GM21526 (cell line): Measurements from ENCODE around the gene FBXO44.

Source experiments
- ATAC-seq: cut with Tn5 transposase; IDR thresholded peaks from one replicate; pipeline ENCODE4 v1.9.1; 2021; ENCODE audit warnings: moderate library complexity; ENCODE audit not compliant: unreplicated experiment, low FRiP score

The FBXO44 gene

DNA sequence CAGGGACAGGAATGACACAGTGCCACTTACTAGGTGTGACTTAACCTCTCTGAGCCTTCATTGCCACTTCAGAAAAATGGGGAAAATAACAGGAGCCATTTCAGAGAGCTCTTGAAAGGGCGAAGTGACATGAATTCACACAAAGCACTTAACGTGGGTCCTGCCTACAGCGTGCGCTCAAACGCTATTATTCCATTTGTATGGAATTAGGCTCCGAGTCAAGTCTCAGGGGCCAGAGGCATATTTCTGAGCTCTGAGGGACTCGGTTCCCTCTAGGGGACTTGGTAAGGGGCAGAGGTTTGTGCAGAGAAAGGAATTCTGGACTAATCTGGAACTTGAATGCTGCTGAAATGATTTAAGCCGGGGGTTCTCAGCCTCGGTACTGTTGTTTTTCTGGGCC, 50.9 kb downstream of the FBXO44 start:
- ATAC-seq: no peak

DNA sequence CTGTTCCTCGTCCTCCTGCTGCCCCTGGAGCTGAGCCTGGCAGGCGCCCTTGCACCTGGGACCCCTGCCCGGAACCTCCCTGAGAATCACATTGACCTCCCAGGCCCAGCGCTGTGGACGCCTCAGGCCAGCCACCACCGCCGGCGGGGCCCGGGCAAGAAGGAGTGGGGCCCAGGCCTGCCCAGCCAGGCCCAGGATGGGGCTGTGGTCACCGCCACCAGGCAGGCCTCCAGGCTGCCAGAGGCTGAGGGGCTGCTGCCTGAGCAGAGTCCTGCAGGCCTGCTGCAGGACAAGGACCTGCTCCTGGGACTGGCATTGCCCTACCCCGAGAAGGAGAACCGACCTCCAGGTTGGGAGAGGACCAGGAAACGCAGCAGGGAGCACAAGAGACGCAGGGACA, 51.6 kb downstream of the FBXO44 start:
- no peak for ATAC-seq

DNA sequence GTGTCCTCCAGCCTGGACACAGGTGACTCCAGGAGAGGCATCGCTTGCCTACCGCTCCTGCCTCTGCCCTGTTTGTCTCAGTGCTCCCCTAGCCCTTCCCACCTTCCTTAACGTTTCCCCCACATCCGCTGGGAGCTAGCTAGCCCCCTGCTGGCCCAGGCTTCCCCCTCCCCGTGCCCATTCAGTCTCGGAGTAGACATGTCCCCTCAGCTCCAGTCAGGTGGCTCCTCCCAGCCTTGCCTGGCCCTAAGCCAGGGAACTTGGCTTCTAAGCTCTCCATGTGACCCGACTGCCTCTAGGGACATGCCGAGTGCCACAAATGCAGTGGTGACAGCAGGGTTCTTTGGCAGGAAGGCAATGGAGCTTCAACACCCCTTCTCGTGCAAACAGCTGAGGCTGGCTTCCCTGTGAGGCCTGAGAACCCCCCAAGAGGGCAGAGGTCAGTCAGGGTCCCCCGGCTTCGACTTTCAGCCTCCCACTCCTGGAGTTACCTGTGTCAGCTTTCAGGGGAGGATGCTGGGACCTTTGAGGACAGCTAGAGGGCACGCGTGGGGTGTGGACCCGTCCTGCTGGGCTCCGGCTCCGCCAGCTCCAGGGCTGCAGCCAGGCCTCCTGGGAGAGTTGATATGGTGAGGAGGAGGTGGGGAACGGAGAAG, 53.1 kb downstream of the FBXO44 start:
- ATAC-seq: no peak

DNA sequence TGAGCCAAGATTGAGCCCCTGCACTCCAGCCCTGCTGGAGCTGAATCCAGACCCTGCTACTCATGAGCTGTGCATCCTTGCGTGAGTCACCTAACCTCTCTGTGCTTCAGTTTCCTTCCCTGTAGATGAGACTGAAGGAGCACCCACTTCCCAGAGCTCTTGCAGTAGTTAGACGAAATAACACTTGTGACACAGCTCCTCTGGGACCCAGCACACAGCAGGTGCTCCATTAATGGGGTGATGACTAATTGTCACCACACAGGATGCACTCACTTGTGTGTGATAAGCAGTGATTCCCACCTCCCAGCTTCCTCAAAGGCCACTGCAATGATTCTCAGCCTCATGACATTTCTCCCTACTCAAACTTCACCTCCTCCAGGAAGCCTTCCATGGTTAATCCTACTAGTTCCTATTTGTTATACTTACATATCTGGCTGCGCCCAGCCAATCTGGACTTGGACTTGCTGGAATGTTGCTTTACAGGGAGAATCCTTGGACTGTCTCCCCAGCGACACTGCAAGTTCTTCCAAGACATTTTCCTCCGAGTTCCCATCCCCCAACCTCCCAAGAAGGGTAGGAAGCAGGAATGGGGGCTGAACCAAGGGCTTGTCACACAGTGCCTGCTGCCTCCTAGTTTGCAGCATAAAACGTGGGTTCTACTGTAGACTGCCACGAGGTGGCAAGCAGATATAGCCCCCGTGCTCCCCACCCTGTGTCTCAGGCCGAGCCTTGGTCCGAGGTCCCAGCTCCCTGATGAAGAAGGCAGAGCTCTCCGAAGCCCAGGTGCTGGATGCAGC, 54.1 kb downstream of the FBXO44 start:
- ATAC-seq: no peak

DNA sequence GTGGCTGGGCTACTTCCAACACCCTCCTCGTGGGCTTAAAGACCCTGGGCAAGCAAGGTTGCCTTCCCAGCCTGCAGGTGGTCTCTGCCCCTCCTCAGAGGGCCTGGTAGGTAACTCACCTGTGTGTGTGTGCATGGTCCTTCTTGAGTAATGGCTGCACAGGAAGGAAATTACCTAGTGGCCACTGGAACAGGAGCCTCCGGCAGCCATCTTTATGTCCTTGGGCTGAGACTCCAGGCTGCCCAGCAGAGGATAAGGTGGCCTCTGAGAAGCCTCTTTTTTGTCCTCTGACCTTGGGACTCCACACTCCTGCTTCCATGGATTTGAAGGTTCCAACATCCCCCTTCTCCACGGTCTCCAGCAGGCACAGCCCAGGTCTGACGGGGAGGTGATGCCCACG, 56.8 kb downstream of the FBXO44 start:
- ATAC-seq: no peak

DNA sequence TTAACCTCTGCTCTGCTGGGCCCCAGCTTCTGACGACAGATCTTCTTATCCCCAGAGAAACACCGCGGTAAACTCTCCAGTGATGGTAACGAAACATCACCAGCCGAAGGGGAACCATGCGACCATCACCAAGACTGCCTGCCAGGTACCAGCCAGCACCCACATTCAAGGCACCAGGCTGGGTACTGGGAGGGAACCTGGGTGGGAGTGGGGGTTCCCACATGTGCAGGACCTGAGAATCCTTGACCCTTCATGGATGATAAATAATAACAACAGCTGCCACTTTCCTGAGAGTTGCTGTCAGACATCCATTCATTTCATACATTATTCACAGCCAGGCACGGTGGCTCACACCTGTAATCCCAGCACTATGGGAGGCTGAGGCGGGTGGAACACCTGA, 57.6 kb downstream of the FBXO44 start:
- ATAC-seq: no peak
